GM12878 (cell line): ENCODE results near the gene CYTH3. TPM values are rescaled to one million over a fixed set of nuclear protein-coding genes. Genes with fewer than 3 reads are reported as not detected.

Experiments
- ATAC-seq: fragments of 200-7000 bp; cut with Tn5 transposase; 3 replicates; pipeline ENCODE4 v1.9.1; 2020; ENCODE audit warnings: mild to moderate bottlenecking, moderate library complexity
- BruUV-seq: library from RNA; stranded (reverse); fragments of 400-500 nt; replicated peaks from 2 replicates; lab custom pipeline; 2021; lab: Mats Ljungman, UMichigan
- CTCF ChIA-PET: fragments of 300-600 bp; sonication (Branson Sonifier 250); formaldehyde crosslinking; extraction: SDS; loops from one replicate; lab custom pipeline; 2021; ENCODE audit warnings: inconsistent platforms; lab: Yijun Ruan, JAX
- POLR2A ChIA-PET: fragments of 350-600 bp; formaldehyde crosslinking; extraction: SDS; loops from one replicate; lab custom pipeline; 2021; ENCODE audit warnings: inconsistent platforms; lab: Charles Lee
- RAD21 ChIA-PET: fragments of 300-600 bp; sonication (Branson Sonifier 250); formaldehyde crosslinking; loops from one replicate; lab custom pipeline; 2023; ENCODE audit warnings: antibody characterized with exemption; ENCODE audit not compliant: unreplicated experiment; lab: Charles Lee
- SMC1A ChIA-PET: fragments of 300-600 bp; sonication (Branson Sonifier 250); formaldehyde crosslinking; loops from one replicate; lab custom pipeline; 2023; ENCODE audit not compliant: unreplicated experiment, uncharacterized antibody; lab: Charles Lee
- DNase-seq: peaks from one replicate; pipeline ENCODE4 v3.0.0-alpha.2; 2011; ENCODE audit warnings: low read depth, low spot score
- FAIRE-seq: peaks from 3 replicates; lab custom pipeline; 2011; peaks lifted over from hg19 to GRCh38; lab: Jason Lieb, UNC
- H2AFZ ChIP-seq: 2 replicates; pipeline ENCODE4 v1.6.0; 2011; ENCODE audit warnings: low read depth, low read length, control low read depth; ENCODE audit not compliant: control insufficient read depth
- H3K27ac ChIP-seq: 2 replicates; pipeline ENCODE4 v1.5.1; 2011; ENCODE audit warnings: control low read depth; ENCODE audit not compliant: control insufficient read depth, insufficient read depth
- H3K27me3 ChIP-seq, 2 experiments: replicated peaks in 1 of 2; 2 replicates each; pipeline versions ENCODE4 v1.6.0 to v1.6.1; 2011; ENCODE audit warnings: low read length in 1 of 2; ENCODE audit not compliant: control insufficient read depth in 2 of 2, insufficient read depth in 2 of 2
- H3K36me3 ChIP-seq, 2 experiments: 2 replicates each; pipeline ENCODE4 v1.5.1; 2011; ENCODE audit warnings: low read length in 1 of 2; ENCODE audit not compliant: control insufficient read depth in 2 of 2, insufficient read depth in 2 of 2
- H3K4me1 ChIP-seq: 2 replicates; pipeline ENCODE4 v1.6.1; 2011; ENCODE audit warnings: mild to moderate bottlenecking, low read length, moderate library complexity, mixed read lengths; ENCODE audit not compliant: control insufficient read depth, insufficient read depth
- H3K4me2 ChIP-seq: 2 replicates; pipeline ENCODE4 v1.6.0; 2011; ENCODE audit warnings: control low read depth; ENCODE audit not compliant: control insufficient read depth, insufficient read depth
- H3K4me3 ChIP-seq: fragments of 200-600 bp; sonication (generic); 2 replicates; pipeline ENCODE4 v1.5.1; 2016
- H3K79me2 ChIP-seq: 2 replicates; pipeline ENCODE4 v1.6.0; 2011; ENCODE audit warnings: low read length; ENCODE audit not compliant: control insufficient read depth, insufficient read depth
- H3K9ac ChIP-seq: 2 replicates; pipeline ENCODE4 v1.8.0; 2011; ENCODE audit warnings: low read length, control low read depth, mixed read lengths; ENCODE audit not compliant: control insufficient read depth, insufficient read depth
- H3K9me3 ChIP-seq: replicated peaks from 3 replicates; pipeline ENCODE4 v1.5.1; 2011; ENCODE audit warnings: mild to moderate bottlenecking, low read length; ENCODE audit not compliant: control insufficient read depth, insufficient read depth
- H4K20me1 ChIP-seq: 2 replicates; pipeline ENCODE4 v1.6.0; 2011; ENCODE audit not compliant: control insufficient read depth, insufficient read depth
- CREB1 ChIP-seq: IDR thresholded peaks from 2 replicates; pipeline ENCODE4 v1.6.1; 2012; ENCODE audit warnings: low read depth, mild to moderate bottlenecking, inconsistent platforms
- E2F4 ChIP-seq: IDR thresholded peaks from 2 replicates; pipeline ENCODE4 v1.6.1; 2012; ENCODE audit warnings: low read depth, low read length, improper control_type of control experiment
- EGR1 ChIP-seq, 2 experiments: IDR thresholded peaks; 1 replicate in 1 of 2; 2 replicates in 1 of 2; pipeline ENCODE4 v1.6.1; 2011 to 2012; ENCODE audit warnings: low read depth in 2 of 2, low read length in 2 of 2, borderline replicate concordance in 1 of 2, mild to moderate bottlenecking in 1 of 2, moderate library complexity in 1 of 2
- GABPA ChIP-seq: IDR thresholded peaks from 2 replicates; pipeline ENCODE4 v1.6.1; 2014; ENCODE audit warnings: antibody characterized with exemption, low read depth, mild to moderate bottlenecking, inconsistent platforms
- MLLT1 ChIP-seq: fragments of 450-650 bp; IDR thresholded peaks from 2 replicates; pipeline ENCODE4 v1.6.1; 2016; ENCODE audit warnings: mild to moderate bottlenecking
- PML ChIP-seq: IDR thresholded peaks from 2 replicates; pipeline ENCODE4 v1.6.1; 2012; ENCODE audit warnings: low read length, inconsistent platforms
- RB1 ChIP-seq: fragments of 450-650 bp; formaldehyde crosslinking; IDR thresholded peaks from 2 replicates; pipeline ENCODE4 v1.6.1; 2017; ENCODE audit warnings: mild to moderate bottlenecking, borderline replicate concordance
- SIN3A ChIP-seq: IDR thresholded peaks from 2 replicates; pipeline ENCODE4 v1.6.1; 2012; ENCODE audit warnings: low read depth, low read length, improper control_type of control experiment
- SMC3 ChIP-seq: IDR thresholded peaks from 2 replicates; pipeline ENCODE4 v1.6.1; 2011; ENCODE audit warnings: low read length, improper control_type of control experiment, borderline replicate concordance
- TCF12 ChIP-seq: IDR thresholded peaks from 2 replicates; pipeline ENCODE4 v1.6.1; 2011; ENCODE audit warnings: low read depth, mild to moderate bottlenecking, low read length
- YY1 ChIP-seq: IDR thresholded peaks from 2 replicates; pipeline ENCODE4 v1.6.1; 2011; ENCODE audit warnings: low read depth, mild to moderate bottlenecking, low read length
- WGBS: methylation state at CpG from one replicate; pipeline ENCODE4 v1.1.6; 2016; ENCODE audit warnings: low lambda C conversion rate; ENCODE audit not compliant: insufficient replicate concordance, insufficient coverage; ENCODE audit errors: missing lambda C conversion rate; 5-methylcytosine and 5-hydroxymethylcytosine counted together
- in situ Hi-C: fragments of 300-500 bp; cut with MboI; formaldehyde crosslinking; loops from 9 replicates; pipeline ENCODE4 v1.14.3; 2018; ENCODE audit warnings: mixed read lengths
- intact Hi-C: fragments of 100-400 bp; cut with micrococcal nuclease; formaldehyde crosslinking; loops from one replicate; pipeline ENCODE4 v1.14.2; 2022; ENCODE audit not compliant: unreplicated experiment
- polyA plus RNA-seq, 11 experiments: library from polyadenylated mRNA; depleted of rRNA in 4 of 11; unstranded in 6 of 11; stranded (reverse) in 5 of 11; fragments of >200 nt; fragmentation: Nextera tagmentation in 4 of 11; fragmentation: Illumina TruSeq in 1 of 11; extraction: Ambion mirVana in 4 of 11; extraction: Trizol in 1 of 11; gene quantifications; 1 replicate in 1 of 11; 2 replicates in 10 of 11; pipeline versions ENCODE4 v1.2.1 to v1.2.3, GENCODE V29; 2011 to 2016; ENCODE audit warnings: inconsistent platforms in 2 of 11, missing spikeins in 2 of 11, low read depth in 1 of 11
- total RNA-seq, 4 experiments: library from RNA; depleted of rRNA in 3 of 4; stranded (reverse); fragments of >200 nt in 3 of 4; fragmentation: Illumina TruSeq in 1 of 4; extraction: Trizol in 1 of 4; gene quantifications; 2 replicates each; pipeline versions ENCODE4 v1.2.1 to v1.2.3, GENCODE V29; 2013 to 2021
- TF ChIP-seq, protein P1 (sequence below): IDR thresholded peaks from 2 replicates; pipeline ENCODE4 v1.6.1; 2012; ENCODE audit warnings: improper control_type of control experiment, low read depth, low read length; ENCODE audit not compliant: insufficient replicate concordance
- TF ChIP-seq, protein P2 (sequence below): IDR thresholded peaks from 2 replicates; pipeline ENCODE4 v1.6.1; 2011; ENCODE audit warnings: low read depth, low read length, improper control_type of control experiment, borderline replicate concordance

Gene CYTH3
- total and polyA plus RNA-seq, 10 of the 15 experiments (the other 5 are each of a cell fraction or from before 2014, with no cell fraction given) = 0.45 to 28.2 (median 15.7) TPM

DNA sequence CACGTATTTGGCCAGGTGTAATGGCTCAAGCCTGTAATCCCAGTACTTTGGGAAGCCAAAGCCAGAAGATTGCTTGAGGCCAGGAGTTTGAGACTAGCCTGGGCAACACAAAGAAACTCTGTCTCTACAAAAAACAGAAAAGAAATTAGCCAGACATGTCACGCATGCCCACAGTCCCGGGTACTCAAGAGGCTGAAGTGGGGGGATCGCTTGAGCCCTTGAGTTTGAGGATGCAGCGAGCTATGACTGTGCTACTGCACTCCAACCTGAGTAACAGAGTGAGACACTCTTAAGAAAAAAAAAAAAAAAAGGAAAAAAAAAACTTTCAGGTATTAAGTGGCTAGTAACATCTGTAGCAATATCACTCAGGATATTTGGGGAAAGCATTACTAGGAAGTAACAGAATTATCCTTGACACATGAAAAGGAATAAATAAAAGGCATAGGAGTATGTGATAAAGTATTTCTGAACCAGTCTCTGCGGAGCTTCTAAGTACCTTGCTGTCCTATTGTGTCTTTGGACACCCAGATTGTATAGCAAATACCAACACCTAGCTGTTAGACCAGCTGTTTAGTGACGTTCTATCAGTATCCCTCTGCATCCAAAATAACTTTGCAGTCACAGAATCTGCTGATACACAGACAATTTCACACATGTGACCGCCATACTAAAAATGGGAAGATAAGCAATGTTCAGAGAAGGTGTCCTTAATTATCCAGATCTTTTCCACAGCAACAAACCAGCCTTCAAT is 74.4 kb downstream of the CYTH3 start:
- H3K4me1 ChIP-seq = no peaks in the 10 kb centered on the region
- BruUV-seq = no TSS peak
- WGBS = 79% methylated on average over 8 of the region's 8 CpGs
- H2AFZ ChIP-seq = no peak overlapping the region
- TF ChIP-seq TCF12 (no peak), SMC3 (no peak), RB1 (no peak), SIN3A (no peak), PML (no peak), GABPA (no peak), CREB1 (no peak), MLLT1 (no peak), E2F4 (no peak), EGR1 (IDR thresholded peaks at IDR 0.05; ENCODE audit: borderline replicate concordance in 1 of 2, low read depth in 2 of 2, low read length in 2 of 2) (no peak), YY1 (no peak)
- TF ChIP-seq, protein P1, sequence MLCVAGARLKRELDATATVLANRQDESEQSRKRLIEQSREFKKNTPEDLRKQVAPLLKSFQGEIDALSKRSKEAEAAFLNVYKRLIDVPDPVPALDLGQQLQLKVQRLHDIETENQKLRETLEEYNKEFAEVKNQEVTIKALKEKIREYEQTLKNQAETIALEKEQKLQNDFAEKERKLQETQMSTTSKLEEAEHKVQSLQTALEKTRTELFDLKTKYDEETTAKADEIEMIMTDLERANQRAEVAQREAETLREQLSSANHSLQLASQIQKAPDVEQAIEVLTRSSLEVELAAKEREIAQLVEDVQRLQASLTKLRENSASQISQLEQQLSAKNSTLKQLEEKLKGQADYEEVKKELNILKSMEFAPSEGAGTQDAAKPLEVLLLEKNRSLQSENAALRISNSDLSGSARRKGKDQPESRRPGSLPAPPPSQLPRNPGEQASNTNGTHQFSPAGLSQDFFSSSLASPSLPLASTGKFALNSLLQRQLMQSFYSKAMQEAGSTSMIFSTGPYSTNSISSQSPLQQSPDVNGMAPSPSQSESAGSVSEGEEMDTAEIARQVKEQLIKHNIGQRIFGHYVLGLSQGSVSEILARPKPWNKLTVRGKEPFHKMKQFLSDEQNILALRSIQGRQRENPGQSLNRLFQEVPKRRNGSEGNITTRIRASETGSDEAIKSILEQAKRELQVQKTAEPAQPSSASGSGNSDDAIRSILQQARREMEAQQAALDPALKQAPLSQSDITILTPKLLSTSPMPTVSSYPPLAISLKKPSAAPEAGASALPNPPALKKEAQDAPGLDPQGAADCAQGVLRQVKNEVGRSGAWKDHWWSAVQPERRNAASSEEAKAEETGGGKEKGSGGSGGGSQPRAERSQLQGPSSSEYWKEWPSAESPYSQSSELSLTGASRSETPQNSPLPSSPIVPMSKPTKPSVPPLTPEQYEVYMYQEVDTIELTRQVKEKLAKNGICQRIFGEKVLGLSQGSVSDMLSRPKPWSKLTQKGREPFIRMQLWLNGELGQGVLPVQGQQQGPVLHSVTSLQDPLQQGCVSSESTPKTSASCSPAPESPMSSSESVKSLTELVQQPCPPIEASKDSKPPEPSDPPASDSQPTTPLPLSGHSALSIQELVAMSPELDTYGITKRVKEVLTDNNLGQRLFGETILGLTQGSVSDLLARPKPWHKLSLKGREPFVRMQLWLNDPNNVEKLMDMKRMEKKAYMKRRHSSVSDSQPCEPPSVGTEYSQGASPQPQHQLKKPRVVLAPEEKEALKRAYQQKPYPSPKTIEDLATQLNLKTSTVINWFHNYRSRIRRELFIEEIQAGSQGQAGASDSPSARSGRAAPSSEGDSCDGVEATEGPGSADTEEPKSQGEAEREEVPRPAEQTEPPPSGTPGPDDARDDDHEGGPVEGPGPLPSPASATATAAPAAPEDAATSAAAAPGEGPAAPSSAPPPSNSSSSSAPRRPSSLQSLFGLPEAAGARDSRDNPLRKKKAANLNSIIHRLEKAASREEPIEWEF = no peak
- TF ChIP-seq, protein P2, sequence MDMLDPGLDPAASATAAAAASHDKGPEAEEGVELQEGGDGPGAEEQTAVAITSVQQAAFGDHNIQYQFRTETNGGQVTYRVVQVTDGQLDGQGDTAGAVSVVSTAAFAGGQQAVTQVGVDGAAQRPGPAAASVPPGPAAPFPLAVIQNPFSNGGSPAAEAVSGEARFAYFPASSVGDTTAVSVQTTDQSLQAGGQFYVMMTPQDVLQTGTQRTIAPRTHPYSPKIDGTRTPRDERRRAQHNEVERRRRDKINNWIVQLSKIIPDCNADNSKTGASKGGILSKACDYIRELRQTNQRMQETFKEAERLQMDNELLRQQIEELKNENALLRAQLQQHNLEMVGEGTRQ = no peak
- H4K20me1 ChIP-seq = no peaks in the 10 kb centered on the region
- ChIA-PET SMC1A (interaction anchor here (0.7 to 1.3 kb wide), 3 partner anchors 11 to 76 kb away, joined by 3 to 5 read pairs (median 5); no protein-coding TSS in a partner anchor), POLR2A (no interaction called here), RAD21 (no interaction called here), CTCF (no interaction called here)
- no peak for ATAC-seq
- no peaks in the 10 kb centered on the region for H3K27me3 ChIP-seq
- no peak overlapping the region for H3K27ac ChIP-seq
- in situ Hi-C loops = no loop called here
- FAIRE-seq = peak; percentile 68
- no peak for DNase-seq
- intact Hi-C loops = no loop called here
- H3K79me2 ChIP-seq = peaks cover 6% of the 10 kb centered on the region
- no peak overlapping the region for H3K4me3 ChIP-seq
- H3K9ac ChIP-seq = no peak overlapping the region
- no peak overlapping the region for H3K4me2 ChIP-seq
- no peaks in the 10 kb centered on the region for H3K9me3 ChIP-seq
- H3K36me3 ChIP-seq = no peaks in the 10 kb centered on the region; a peak in 2 of 4 replicates
